ENCODE results near the gene EP300. TPM values are rescaled to one million over a fixed set of nuclear protein-coding genes. Genes with fewer than 3 reads are reported as not detected.

The EP300 gene
- total RNA-seq, 1 donor from 2014 or later = 124 TPM

DNA sequence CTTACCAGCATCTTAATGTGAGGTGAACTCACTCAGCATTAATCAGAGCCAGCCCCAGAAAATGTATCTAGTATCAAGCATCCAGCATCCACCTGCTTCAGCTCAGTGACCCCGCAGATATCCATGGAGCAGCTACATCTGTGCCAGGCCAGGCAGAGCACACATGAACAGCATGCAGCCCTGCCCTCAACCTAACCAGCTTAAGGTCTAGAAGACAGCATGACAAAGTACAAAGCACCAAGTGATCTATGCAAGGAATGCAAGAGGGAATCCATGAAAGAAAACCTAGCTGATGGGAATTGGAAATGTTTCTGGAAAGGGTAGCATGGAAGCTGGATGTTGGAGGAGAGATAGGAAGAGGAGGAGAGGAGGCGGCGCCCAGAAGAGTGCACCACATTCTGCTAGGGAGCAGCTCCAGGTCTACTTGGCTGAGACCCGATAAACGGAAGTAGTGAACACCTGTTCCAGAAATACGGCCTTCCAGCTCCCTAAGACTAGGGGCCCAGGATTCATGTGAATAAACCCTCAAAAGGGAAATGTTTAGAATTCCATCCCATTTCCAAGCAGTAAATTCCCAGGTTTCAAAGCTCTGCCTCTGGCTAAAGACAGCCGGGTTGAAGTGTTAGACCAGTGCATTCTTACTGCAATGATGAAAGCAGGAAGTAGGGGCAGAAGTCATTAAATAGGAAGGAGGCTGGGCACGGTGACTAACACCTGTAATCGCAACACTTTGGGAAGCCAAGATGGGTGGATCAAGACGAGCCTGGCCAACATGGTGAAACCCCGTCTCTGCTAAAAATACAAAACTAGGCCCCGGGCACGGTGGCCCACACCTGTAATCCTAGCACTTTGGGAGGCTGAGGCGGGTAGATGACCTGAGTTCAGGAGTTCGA, 89.2 kb downstream of the EP300 start:
- H3K36me3 Mint-ChIP-seq = peaks cover 20% of the 10 kb centered on the region
- no peak overlapping the region for H3K4me3 Mint-ChIP-seq
- peak overlapping the region; percentile 15 for H3K27ac Mint-ChIP-seq
- TF ChIP-seq, protein P1, sequence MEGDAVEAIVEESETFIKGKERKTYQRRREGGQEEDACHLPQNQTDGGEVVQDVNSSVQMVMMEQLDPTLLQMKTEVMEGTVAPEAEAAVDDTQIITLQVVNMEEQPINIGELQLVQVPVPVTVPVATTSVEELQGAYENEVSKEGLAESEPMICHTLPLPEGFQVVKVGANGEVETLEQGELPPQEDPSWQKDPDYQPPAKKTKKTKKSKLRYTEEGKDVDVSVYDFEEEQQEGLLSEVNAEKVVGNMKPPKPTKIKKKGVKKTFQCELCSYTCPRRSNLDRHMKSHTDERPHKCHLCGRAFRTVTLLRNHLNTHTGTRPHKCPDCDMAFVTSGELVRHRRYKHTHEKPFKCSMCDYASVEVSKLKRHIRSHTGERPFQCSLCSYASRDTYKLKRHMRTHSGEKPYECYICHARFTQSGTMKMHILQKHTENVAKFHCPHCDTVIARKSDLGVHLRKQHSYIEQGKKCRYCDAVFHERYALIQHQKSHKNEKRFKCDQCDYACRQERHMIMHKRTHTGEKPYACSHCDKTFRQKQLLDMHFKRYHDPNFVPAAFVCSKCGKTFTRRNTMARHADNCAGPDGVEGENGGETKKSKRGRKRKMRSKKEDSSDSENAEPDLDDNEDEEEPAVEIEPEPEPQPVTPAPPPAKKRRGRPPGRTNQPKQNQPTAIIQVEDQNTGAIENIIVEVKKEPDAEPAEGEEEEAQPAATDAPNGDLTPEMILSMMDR (IDR thresholded peaks at IDR 0.05; ENCODE audit: unreplicated experiment) = no peak
- H3K9me3 Mint-ChIP-seq = no peaks in the 10 kb centered on the region
- no peak for DNase-seq (ENCODE audit: low spot score in 2 of 2, unreplicated experiment in 2 of 2)
- peaks cover 3% of the 10 kb centered on the region for H3K4me1 Mint-ChIP-seq
- H3K27me3 Mint-ChIP-seq (ENCODE audit: low read depth) = no peaks in the 10 kb centered on the region

DNA sequence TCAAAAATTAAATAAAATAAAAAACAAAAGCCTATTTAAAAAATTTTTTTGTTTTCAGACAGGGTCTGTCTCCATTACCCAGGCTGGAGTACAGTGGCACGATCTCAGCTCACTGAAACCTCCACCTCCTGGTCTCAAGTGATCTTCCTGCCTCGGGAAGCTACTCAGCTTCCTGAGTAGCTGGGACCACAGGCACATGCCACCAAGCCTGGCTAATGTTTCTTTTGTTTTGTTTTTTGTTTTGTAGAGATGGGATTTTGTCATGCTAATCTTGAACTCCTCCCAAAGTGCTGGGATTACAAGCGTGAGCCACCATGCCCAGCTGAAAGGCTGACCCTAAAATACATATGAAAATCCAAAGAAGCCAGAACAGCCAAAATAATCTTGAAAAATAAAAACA, 92.3 kb downstream of the EP300 start:
- Mint-ChIP-seq H3K4me1 (peaks cover 3% of the 10 kb centered on the region), H3K27ac (no peak overlapping the region), H3K9me3 (no peaks in the 10 kb centered on the region), H3K27me3 (ENCODE audit: low read depth) (no peaks in the 10 kb centered on the region), H3K36me3 (peaks cover 7% of the 10 kb centered on the region), H3K4me3 (no peak overlapping the region)
- TF ChIP-seq, protein P1 (IDR thresholded peaks at IDR 0.05; ENCODE audit: unreplicated experiment) = no peak
- DNase-seq (ENCODE audit: low spot score in 2 of 2, unreplicated experiment in 2 of 2) = no peak

DNA sequence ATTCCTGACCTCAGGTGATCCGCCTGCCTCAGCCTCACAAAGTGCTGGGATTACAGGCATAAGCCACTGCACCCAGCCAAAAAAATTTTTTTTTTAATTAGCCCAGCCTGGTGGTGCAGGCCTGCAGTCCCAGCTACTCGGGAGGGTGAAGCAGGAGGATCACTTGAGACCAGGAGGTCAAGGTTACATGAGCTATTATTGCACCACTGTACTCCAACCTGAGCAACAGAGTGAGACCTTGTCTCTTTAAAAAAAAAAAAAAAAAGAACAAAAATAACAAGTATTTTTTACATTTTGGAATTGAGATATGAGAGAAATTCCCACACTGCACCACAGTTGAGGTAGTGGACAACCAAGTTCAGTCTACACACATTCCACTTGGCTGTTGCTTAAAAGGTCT, 99.1 kb downstream of the EP300 start:
- H3K27me3 Mint-ChIP-seq (ENCODE audit: low read depth) = peaks cover 11% of the 10 kb centered on the region
- H3K4me1 Mint-ChIP-seq = no peaks in the 10 kb centered on the region
- H3K9me3 Mint-ChIP-seq = no peaks in the 10 kb centered on the region
- no peaks in the 10 kb centered on the region for H3K36me3 Mint-ChIP-seq
- no peak for DNase-seq (ENCODE audit: low spot score in 2 of 2, unreplicated experiment in 2 of 2)
- H3K4me3 Mint-ChIP-seq = no peak overlapping the region
- no peak overlapping the region for H3K27ac Mint-ChIP-seq
- TF ChIP-seq, protein P1 (IDR thresholded peaks at IDR 0.05; ENCODE audit: unreplicated experiment) = no peak

DNA sequence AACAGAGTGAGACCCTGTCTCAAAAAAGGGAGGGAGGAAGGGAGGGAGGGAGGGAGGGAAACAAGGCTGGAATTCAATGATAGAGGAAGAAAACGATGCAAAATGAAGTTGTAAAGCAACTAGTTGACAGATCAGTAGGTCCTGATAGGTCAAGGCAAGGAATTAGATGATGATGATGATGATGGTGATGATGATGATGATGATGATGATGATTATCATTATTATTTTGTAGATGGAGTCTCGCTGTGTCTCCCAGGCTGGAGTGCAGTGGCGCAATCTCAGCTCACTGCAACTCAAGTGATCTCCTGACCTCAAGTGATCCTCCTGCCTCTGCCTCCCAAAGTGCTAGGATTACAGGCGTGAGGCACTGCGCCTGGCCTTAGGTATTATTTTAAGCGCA, 101.4 kb downstream of the EP300 start:
- TF ChIP-seq, protein P1 (IDR thresholded peaks at IDR 0.05; ENCODE audit: unreplicated experiment) = no peak
- peaks cover 26% of the 10 kb centered on the region for H3K27me3 Mint-ChIP-seq (ENCODE audit: low read depth)
- no peak overlapping the region for H3K27ac Mint-ChIP-seq

DNA sequence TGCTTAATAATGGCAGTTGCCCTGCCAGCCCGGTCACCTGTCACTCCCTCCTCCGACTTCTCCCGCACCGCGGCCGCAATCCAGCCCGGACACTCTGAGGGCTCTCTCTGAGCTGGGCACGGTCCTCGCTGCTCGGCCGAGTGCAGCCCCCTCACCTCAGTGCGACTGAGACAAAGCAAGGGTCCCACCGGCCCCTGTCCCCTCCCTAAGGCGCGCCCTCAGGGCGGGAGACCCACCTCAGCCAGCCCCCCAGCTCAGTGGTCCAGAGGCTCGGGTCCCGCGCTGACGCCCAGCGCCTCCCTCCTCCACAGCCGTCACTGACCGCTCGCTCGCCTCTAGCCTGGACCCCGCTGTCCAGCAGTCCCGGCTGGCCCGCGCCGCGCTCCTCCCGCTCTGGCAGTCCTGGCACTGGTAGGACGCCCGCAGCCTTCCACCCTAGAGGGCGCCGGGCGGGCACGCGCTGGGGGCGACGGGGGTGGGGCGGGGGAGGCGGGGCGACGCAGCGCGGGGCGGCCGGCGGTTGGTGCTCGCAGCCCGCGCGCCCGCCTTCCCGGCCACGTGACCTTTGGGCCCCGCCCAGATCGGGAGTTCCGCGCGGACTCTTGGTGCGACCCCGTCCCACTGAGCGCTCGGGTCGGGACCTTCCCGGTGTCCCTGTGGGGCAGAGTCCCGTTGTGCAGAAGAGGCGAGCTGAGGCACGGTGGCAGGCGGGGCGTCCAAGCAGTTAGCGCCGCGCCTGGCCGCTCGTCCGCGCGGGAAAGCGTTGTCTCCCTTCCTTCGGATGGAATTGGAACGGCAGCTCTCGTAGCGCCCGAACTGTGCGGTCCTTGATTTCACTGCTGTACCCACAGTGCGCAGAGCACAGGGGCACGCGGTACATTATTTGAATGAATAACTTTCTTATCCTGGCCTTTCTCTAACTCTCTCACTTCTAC, 104.9 kb downstream of the EP300 start:
- Mint-ChIP-seq H3K9me3 (no peaks in the 10 kb centered on the region), H3K4me1 (peaks cover 15% of the 10 kb centered on the region), H3K36me3 (no peaks in the 10 kb centered on the region), H3K4me3 (peak overlapping the region; percentile 79), H3K27me3 (ENCODE audit: low read depth) (peaks cover 37% of the 10 kb centered on the region), H3K27ac (peak overlapping the region; percentile 60)
- TF ChIP-seq, protein P1 (IDR thresholded peaks at IDR 0.05; ENCODE audit: unreplicated experiment) = no peak
- DNase-seq (ENCODE audit: low spot score in 2 of 2, unreplicated experiment in 2 of 2) = peak; percentile 60 to 78

More for the DNA sequence above, 101.4 kb downstream of the EP300 start:
- DNase-seq (ENCODE audit: low spot score in 2 of 2, unreplicated experiment in 2 of 2) = no peak
- H3K9me3 Mint-ChIP-seq = no peaks in the 10 kb centered on the region
- no peaks in the 10 kb centered on the region for H3K36me3 Mint-ChIP-seq
- H3K4me1 Mint-ChIP-seq = peaks cover 8% of the 10 kb centered on the region
- H3K4me3 Mint-ChIP-seq = no peak overlapping the region

Data from mesothelial cell of epicardium (in vitro differentiated cells).